GM12801 (cell line): Measurements from ENCODE around the gene FAM20A.

Source experiments
- TF ChIP-seq, protein P1 (sequence below): IDR thresholded peaks from one replicate; pipeline ENCODE4 v1.5.1; 2011; ENCODE audit warnings: control low read depth; ENCODE audit not compliant: insufficient read length; ENCODE audit errors: extremely low read depth

FAM20A gene

DNA sequence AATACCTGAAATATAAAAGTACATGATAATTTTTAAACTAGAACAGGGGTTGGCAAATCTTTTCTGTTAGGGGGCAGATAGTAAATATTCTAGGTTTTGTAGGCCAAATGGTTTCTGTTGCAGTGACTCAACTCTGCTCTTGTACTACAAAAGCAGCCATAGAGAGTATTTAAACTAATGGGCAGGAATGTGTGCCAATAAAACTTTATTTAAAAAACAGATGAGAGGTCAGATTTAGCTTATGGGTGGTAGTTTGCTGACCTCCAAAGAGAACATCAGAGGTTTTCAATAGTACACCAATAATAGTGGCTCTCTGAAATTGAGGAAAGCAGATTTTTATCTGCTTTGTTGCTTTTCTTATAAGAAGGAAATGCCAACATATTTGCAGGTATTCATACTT, 15.2 kb upstream of the FAM20A start:
- TF ChIP-seq, protein P1, sequence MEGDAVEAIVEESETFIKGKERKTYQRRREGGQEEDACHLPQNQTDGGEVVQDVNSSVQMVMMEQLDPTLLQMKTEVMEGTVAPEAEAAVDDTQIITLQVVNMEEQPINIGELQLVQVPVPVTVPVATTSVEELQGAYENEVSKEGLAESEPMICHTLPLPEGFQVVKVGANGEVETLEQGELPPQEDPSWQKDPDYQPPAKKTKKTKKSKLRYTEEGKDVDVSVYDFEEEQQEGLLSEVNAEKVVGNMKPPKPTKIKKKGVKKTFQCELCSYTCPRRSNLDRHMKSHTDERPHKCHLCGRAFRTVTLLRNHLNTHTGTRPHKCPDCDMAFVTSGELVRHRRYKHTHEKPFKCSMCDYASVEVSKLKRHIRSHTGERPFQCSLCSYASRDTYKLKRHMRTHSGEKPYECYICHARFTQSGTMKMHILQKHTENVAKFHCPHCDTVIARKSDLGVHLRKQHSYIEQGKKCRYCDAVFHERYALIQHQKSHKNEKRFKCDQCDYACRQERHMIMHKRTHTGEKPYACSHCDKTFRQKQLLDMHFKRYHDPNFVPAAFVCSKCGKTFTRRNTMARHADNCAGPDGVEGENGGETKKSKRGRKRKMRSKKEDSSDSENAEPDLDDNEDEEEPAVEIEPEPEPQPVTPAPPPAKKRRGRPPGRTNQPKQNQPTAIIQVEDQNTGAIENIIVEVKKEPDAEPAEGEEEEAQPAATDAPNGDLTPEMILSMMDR, result no peak

DNA sequence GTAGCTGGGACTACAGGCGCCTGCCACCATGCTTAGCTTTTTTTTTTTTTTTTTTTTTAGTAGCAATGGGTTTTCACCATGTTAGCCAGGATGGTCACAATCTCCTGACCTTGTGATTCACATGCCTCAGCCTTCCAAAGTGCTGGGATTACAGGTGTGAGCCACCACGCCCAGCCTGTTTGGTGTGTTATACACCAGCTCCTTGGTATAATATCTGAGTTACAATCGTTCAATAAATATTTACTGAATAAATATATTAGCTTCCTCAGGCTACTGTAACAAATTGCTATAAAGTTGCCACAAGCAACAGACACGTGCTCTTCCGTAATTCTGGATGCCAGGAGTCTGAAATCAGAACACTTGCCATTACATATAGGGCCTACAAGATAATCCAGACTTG, 13.6 kb upstream of the FAM20A start:
- TF ChIP-seq, protein P1, result no peak

DNA sequence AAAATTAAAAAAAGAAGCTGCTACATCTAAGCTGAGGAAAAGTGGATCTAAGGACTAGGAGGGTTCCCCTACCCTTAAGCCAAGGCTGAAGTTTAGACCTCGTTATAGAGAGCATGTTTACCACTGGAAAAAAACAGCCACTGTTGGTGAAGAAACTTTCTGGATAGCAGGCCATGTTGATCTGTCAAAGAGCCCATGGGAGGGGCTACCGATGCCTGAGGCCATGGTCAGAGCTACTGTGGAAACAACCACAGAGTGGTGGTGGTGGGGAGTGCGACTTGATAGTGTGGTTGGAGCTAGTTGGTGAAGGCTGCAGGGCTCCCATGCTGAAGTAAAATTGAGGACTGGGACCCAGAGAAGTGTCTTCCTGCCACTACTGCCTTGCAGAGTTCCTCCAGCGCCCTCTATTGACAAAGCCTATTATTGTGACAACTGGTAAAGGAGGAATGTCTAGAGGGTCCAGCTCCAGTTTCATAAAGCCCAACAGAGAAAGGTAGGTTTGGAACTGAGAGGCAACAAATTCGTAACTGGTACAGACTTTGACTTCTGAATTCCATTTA, 12.7 kb upstream of the FAM20A start:
- TF ChIP-seq, protein P1, result no peak

GRCh38 chr17:68612923-68613292, 11.7 kb upstream of the FAM20A start:
- TF ChIP-seq, protein P1, result no peak

GRCh38 chr17:68612209-68612922, 11.2 kb upstream of the FAM20A start:
- TF ChIP-seq, protein P1, result no peak

- TF ChIP-seq, protein P1, result no peak
These were observed 10.4 kb upstream of the FAM20A start for GRCh38 chr17:68611353-68612208.

DNA sequence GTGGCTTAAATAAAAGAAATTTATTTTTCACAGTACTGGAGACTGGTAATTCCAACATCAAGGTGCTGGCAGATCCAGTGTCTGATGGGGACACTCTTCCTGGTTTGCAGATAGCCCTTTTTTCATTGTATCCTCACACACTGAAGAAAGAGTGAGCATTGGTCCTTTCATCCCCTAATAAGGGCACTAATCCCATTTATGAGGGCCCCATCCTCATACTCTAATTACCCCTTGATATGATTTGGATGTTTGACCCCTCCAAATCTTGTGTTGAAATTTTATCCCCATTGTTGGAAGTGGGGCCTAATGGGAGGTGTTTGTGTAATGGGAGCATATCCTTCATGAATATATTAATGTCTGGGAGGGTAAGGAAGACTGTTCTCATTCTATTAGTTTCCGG, 9.4 kb upstream of the FAM20A start:
- TF ChIP-seq, protein P1, result no peak
